Keratinocyte (primary cell): ENCODE results near the gene SEMA3A.

ENCODE experiments used
- EZH2 ChIP-seq: IDR thresholded peaks from one replicate; pipeline ENCODE4 v1.6.1; 2012; ENCODE audit warnings: inconsistent platforms, mild to moderate bottlenecking, low read length, moderate library complexity
- TF ChIP-seq, protein P1 (sequence below), 3 experiments: IDR thresholded peaks in 1 of 3; conservative IDR thresholded peaks in 1 of 3; optimal IDR thresholded peaks in 1 of 3; 2 replicates in 2 of 3; 3 replicates in 1 of 3; pipeline versions ENCODE3 to v1.5.1; 2011; ENCODE audit warnings: low read length in 3 of 3, mild to moderate bottlenecking in 3 of 3, moderate library complexity in 2 of 3, control low read depth in 1 of 3, inconsistent platforms in 1 of 3; ENCODE audit not compliant: insufficient read depth in 2 of 3; ENCODE audit errors: extremely low read depth in 1 of 3

DNA sequence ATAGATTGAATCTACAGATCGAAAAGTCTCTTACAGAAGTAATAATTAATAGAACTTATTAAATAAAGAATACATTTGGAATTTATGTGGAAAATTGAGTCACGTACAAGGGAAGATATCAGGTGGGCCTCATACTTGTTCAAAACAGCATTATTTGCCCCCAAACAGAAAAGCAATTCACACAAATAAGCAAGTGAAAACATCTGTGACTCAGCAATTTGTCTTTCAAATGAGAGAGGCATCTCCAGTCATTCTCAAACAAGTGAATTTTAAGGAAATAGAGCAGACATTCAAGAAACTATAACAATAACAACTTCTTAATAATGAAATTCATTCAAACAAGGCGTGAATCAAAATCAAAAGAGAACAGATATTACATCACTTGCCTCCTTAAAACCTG lies 50.1 kb downstream of the SEMA3A start:
- TF ChIP-seq, protein P1, sequence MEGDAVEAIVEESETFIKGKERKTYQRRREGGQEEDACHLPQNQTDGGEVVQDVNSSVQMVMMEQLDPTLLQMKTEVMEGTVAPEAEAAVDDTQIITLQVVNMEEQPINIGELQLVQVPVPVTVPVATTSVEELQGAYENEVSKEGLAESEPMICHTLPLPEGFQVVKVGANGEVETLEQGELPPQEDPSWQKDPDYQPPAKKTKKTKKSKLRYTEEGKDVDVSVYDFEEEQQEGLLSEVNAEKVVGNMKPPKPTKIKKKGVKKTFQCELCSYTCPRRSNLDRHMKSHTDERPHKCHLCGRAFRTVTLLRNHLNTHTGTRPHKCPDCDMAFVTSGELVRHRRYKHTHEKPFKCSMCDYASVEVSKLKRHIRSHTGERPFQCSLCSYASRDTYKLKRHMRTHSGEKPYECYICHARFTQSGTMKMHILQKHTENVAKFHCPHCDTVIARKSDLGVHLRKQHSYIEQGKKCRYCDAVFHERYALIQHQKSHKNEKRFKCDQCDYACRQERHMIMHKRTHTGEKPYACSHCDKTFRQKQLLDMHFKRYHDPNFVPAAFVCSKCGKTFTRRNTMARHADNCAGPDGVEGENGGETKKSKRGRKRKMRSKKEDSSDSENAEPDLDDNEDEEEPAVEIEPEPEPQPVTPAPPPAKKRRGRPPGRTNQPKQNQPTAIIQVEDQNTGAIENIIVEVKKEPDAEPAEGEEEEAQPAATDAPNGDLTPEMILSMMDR (optimal IDR thresholded peaks at IDR 0.05 in 1 of 3, IDR thresholded peaks at IDR 0.05 in 1 of 3, conservative IDR thresholded peaks at IDR 0.05 in 1 of 3; ENCODE audit: extremely low read depth in 1 of 3, insufficient read depth in 2 of 3, low read length in 3 of 3): no peak
- TF ChIP-seq EZH2: no peak
